HTERT RPE-1 (cell line): ENCODE data around the gene MRPL44.

ENCODE experiments used
- in situ Hi-C: fragments of 300-500 bp; cut with MboI; formaldehyde crosslinking; loops from 4 replicates; pipeline ENCODE4 v1.14.3; 2020; ENCODE audit warnings: low sequenced_read_pairs

MRPL44 gene

DNA sequence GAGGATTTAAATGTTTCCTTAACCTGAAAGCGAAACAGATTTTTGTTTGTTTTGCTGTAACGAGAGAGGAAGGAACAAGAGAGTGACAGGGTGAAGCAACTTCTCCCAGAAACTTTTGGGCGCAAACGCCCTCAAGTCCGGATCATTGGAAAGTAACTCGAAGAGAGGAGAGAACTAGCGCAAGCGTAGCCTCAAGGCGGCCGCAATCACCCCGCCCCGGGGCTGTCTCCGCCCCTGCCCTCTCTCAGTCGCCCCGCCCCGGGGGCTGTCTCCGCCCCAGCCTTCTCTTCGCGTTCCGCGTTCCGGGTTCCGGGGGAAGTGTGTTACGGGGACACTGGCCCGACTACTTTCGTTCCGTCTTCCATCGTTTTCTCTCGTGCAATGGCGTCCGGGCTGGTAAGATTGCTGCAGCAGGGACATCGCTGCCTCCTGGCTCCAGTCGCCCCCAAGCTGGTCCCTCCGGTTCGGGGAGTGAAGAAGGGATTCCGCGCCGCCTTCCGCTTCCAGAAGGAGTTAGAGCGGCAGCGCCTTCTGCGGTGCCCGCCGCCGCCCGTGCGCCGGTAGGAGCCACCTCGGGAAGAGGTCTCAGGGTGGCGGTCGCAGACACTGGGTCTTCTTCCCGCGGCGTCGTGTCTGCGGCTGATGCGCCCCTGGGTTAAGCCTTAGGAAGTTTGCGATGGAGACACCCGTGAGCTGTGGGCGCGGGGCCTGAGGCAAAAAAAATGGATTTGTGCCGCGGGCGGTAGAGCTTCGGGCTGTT is at the start of gene MRPL44:
Gene MRPL44 (plus strand): TSS at position 372 of the 760 bp plus-strand sequence. CDS start 10 bp downstream, at position 382.
- in situ Hi-C loops = no loop called here

DNA sequence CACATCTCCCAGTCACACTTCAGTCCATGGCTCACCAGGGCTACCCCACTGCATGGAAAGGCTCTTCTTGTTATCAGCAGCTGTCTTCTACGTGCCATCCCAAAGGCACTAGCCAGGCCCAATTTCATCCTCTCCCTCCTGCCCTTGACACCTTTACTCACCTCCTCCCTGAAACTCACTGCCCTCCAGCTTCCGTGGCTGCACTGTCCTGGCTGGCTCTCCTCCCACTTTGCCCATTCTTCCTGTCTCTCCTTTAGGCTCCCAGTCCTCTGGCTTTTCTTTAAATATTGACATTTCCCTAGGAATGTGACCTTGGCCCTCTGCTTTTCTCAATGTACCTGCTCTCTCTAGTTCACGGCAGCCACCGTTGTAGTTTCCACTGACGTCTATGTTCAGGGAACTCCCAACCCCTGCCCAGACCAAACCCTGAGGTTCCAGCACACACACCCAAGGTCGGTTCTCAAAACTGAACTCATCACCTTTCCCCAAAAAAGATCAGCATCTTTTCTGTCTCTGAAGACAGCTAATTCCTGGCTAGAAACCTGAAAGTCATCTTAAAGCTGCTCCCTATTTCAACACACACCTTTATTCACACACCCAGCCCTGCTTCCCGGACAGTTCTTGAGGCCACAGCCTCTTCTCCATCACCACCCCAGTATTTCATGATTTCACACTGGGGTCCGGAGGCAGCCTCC is 48.8 kb upstream of the MRPL44 start:
- in situ Hi-C loops = no loop called here

DNA sequence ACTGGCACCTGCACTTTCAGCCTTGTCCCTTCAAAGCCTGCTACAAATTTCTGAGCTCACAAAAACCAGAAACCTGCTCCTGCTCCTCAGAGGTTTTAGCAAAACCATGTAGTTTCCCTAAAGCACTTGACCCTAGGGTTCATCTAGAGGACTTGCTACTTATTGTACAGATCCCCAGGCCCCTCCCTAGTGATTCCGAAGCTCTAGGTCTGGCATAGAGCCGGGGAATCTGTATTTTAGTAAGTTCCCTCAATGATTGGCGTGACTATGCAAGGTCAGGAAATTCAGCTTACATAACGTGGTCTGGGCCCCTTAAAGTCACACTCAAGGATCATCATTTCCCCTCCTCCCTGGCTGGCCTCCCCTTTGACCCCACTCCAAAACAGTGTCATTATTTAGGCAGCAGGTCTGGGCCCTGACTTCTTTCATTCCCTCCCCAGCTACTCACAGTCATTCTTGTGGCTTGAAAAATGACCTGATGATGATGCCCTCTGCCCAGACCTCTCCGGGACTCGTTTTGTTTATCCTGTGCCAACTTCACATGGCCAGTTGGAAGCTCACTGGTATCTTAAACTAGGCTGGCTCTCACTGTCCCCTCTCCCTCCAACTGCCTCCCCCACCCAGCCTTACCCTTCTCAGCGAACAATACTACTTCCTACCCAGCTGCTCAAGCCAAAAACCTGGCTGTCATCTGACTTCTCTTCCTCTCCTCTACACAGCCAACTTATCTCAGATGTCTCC is 48.1 kb upstream of the MRPL44 start:
- in situ Hi-C loops = no loop called here

DNA sequence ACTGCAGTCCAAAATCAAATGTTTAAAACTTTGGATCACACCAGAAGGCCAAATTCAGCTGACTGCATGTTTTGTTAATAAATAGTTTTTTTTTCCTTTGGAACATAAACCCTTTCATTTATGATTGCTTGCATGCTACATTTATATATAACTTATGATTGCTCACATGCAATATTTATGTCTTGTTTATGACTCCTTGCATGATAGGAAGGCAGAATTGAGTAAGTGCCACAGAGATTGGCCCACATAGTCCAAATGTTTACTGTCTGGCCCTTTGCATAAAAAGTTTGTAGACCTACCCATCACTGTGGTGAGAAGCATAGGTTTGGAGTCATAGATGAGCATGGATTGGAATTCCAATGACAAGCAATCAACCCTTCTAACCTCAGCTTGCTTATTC is 42.9 kb upstream of the MRPL44 start:
- in situ Hi-C loops = no loop called here

DNA sequence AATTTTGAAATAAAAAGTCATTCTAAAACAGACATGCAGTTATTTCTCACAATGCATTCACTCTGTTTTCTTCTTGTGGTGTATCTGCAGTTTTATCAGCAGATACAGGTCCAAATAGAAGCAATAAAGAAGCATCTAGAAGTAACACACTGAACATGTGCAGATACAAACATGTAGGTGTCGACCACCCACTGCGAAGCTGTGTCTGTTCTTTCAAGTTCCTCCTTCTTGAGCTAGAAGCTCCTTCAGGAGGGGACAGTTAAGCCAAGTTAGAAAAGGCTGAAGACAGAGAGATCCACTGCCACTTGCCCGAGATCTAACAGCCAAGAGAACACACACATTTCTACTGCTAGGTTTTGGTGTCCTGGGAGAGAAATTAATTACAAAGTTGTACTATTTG is 42.2 kb upstream of the MRPL44 start:
- in situ Hi-C loops = no loop called here

DNA sequence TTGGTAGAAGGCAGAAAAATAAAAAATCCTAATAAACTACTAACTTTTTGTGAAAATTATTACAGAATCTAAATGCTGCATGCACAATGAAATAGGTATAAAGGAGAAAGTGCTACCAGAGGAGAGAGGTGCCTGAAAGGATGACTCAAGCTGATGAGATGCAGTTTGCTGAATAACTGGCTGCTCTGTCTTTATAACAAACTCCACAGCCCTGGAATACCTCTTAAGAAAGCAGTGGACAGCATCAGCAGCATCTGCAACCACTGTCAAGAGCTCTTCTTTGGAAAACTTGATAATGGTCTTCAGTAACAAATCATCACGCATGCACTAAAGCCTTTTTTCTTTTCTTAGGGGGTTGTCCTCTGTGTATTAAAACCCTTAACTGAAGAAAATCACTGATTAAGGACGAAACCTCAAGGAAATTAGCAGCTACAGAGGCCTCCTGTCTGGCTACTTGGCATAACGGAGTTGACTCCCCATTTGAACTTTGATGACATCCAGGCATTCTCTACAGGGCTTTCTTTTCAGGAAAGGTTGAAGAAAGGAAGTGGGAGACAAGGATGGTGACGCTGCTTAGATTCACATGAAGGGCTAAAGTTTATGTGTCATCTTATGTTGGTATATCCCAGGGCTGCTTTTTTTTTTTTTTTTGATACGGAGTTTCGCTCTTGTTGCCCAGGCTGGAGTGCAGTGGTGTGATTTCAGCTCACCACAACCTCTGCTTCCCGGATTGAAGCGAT is 40.9 kb upstream of the MRPL44 start:
- in situ Hi-C loops = no loop called here

DNA sequence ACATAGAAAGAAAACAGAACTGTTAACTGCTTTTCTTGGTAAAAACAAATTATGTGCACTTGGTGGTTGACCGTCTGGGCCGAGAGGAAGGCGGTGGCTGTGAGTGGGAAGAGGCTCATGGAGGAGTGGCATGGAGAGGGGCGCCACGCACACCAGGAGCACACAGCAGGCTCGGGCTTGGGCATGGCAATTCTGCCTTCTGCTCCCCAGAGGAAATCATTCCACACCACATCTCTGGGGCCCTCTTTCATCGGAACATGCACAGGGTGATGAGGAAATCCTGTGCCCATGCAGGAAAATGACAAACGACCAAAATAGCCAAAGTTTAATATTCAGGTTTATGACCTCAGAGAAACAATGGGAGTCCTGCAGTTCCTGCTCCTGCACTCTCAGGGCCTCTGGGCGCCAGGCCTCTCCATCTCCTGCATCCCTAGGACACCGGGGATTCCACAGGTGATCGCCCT is 38.6 kb upstream of the MRPL44 start:
- in situ Hi-C loops = no loop called here

DNA sequence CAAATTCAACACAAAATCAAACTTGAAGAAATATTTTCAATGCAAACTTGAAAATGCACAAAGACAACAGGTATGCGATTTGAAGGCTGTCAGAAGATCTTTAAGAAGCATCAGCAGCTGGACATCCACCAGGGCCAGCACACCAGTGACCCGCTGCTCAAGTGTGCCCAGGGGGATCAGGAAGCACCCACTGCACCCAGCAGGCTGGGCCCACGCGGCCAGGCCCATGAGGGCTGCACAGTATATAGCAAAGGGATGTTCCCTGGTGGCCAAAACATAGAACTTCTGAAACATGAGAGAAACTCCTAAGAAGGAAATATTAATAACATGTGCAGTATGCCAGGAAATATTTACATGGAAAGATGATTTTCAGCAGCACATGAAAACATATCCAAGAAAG is 37.2 kb upstream of the MRPL44 start:
- in situ Hi-C loops = no loop called here

DNA sequence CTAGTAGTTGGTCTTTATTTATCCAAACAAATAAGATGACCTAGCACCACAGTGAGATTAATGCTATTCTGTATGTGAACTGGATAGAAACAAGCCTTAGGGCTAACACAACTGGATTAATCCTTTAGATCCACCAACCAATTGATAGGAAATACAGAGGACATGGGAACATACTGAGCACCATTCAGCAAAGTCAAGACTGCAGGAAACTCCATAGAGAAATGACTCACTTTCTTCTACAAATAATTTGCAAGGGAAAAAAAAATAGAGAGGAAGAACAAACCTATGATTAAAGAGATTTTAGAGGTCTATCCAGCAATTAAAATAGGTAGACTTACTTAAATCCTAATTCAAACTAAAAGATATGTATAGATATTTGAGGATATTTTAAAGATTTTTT is 36.1 kb upstream of the MRPL44 start:
- in situ Hi-C loops = no loop called here

DNA sequence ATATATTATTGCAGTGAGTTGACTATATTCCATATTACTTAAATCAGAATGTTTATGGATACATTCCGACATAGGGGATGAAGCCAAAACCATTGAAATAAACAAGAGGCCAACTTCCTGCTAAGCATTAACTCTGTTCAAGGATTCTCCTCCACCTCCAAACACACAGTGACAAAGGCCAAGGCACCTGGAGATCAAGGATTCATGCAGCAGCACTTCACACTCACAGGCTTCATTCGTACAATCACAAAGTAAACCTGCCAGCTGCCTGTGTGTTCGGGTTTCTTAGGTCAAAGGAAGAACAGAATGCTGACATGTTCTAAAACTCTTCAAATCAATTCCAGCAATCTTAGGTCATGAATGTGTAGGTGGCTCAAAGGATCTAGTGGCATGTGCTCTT is 35.0 kb upstream of the MRPL44 start:
- in situ Hi-C loops = no loop called here

DNA sequence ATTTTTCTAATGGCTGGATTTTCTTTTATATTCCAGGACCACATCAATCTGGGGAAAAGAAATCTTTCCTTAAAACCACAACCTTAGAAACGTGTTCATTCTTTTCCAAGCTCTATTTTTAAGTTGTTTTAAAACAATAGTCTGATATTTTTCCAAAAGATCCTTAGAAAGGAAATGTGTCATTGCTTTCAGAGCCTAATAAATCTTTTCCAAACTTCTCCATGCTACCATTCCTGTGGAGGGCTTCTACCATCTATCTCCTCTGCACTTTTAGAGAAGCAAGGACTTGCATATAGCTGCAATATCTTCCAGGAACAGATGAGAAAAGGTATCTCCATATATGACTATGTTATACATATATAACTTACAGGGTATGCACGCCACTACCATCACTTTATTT is 33.3 kb upstream of the MRPL44 start:
- in situ Hi-C loops = no loop called here

DNA sequence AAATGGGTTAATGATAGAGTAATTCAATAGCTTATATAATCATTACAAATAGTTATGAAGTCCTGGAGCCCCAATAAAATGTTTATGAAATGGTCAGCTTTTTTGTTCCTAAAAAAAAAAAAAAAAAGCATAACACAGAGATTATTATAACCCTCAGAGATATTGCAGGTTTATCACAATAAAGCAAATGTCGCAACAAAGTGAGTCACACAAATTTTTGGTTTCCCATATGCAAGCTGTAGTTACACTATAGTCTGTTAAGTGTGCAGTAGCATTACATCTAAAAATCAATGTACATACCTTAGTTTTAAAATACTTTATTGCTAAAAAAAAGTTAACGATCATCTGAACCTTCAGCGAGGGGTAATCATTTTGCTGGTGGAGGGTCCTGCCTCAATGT is 32.2 kb upstream of the MRPL44 start:
- in situ Hi-C loops = no loop called here

DNA sequence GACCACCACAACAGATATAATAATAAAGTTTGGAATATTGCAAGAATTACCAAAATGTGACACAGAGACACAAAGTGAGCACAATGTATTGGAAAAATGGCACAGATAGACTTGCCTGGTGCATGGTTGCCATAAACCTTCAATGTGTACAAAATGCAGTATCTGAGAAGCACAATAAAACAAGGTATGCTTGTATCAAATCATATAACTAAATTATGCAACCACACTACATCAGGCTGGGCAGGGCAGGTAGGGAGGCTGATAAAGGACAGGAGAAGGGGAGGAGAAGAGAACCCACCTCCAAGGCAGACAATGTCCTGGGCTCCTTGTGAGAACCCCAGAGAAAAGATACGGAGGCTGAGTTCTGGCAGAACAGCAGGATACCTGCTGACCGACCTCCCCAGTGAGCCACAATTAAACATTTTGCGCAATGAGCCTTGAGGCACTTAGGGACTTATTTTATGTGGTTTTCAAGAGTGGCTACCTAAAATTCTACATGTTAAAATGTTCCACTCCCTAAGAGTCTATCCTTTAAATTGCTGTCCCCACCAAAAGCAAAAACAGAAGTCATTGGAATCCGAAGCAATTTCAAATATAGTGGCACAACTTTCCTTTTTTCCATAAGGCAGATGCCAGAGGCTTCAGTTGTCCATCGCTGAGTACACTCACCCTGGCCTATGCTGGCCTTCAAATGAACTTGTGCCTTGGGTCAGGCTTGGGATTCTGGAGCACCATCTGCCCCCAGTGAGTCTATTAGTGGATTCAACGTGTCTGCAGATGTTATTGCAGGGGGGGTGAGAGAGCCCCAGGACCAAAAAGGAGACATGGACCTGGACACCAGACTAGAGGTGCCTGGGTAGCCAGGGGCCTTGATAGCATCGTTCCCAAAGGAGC is 28.9 kb upstream of the MRPL44 start:
- in situ Hi-C loops = no loop called here

DNA sequence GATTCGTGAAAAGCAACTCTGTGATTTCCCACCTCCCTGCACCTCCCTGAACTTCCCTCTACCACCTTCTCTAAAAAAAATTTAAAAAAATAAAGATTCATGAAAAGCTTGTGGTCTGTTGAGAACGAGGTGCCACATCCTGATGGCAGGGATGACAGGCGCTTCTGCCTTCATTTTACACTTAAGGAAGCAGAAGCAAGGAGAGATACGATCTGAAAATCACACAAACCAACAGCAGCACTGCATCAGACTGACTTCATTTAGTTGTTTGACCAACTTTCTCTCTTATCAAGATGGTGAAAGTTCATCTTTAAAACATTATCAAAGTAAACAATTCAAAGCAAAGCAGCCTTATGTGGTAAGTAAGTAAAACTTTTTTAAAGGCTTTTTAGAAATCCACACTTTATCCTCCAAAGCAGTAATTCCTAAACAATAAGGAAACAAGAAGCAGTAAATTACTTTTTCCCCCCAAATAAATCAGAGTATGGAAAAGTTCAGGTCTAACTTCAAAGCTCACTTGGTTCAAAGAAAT is 27.6 kb upstream of the MRPL44 start:
- in situ Hi-C loops = no loop called here

DNA sequence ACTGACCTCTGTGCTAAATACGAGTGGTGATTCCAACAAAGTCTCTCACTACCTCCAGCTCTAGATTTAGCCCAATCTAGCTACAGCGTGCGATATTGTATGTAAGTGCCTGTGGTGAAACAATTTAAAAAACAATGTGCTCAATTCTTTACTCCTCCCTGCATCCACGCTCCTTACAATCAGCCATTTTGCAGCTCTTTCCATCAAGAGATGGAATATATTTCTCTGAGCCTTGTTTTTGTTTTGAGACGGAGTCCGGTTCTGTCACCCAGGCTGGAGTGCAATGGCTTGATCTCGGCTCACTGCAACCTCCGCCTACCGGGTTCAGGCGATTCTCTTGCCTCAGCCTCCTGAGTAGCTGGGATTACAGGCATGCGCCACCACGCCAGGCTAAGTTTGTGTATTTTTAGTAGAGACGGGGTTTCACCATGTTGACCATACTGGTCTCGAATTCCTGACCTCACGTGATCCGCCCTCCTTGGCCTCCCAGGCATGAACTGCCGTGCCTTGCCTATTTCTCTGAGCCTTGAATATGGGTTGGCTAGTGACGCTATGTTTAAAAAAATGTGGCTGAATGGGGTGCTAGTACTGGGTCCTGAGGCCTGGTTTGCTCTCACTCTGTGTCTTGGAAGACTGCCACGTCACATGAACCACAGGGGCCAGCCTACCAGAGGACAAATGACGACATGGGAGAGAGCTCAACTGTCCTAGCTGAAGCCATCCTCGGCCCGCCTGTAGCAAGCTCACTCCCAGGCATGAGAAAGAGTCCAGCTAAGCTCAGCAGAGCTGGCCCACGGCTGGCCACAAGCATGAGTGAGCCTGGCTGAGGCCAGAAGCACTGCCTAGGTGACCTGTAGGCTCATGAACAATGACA is 26.9 kb upstream of the MRPL44 start:
- in situ Hi-C loops = no loop called here

DNA sequence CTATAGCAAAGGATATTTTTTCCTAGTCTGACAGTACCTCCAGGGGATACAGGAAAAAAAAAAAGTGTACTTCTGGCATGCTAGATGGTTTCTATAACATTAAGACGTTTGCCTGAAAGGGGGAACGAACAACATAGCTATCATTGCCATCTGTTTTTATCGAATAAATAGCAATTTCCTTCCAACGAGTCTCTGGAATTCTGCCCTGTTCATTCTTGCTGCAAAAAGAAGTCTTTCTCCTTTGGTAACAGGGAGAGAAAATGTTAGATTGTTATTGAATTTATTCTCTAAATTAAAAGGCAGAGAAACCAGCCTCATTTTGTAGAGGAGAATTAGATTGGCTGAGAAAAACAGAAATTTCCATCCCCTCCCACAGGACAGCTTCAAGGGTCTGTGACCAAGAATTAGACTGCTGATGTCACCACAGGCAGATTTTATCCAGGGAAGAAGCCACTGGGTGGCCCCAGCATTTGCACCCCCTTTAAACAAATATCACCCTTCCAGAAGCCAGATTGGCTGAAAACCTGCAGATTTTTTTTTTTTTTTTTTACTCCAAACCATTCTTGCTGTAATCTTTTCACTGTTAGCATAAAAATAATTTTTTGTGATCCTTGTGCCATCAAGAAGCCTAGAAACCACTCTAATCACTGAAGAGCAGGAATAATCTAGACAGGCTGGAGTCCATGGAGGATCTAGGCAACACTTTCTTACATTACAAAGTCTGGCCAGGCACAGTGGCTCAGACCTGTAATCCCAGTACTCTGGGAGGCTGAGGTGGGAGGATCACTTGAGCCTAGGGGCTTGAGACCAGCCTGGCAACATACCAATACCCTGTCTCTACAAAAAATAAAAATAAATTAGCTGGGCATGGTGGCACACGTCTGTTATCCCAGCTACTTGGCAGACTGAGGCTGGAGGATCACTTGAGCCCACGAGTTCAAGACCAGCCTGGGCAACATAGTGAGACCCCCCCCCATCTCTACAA is 24.2 kb upstream of the MRPL44 start:
- in situ Hi-C loops = no loop called here

DNA sequence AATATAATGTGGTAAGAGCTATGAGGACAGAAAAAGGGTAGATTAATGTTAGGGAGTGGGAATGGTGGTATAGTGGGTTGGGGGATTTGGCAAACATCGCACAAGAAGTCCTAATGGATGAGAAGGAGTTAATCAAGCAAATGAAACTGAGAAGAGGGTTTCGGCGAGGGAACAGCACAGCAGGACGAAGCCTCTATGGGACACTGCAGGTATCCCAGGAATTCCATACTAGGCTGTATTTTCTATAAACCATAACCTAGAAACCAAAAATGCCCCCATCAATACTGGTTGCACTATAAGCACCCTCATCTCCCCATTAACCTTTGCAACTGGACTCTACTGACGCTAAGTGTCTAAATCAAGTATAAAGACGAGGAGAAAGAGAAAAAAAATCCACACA is 22.4 kb upstream of the MRPL44 start:
- in situ Hi-C loops = no loop called here
